ENCODE results near the gene MLLT10.

The MLLT10 gene

GRCh38 chr10:21650353-21650752, 116.3 kb downstream of the MLLT10 start:
- TF ChIP-seq Cebpa-rat (IDR thresholded peaks at IDR 0.05), result no peak
- peaks cover 10% of the 10 kb centered on the region; the same call in 1 of the 2 replicates for H4K20me1 ChIP-seq

GRCh38 chr10:21655236-21655635, 121.2 kb downstream of the MLLT10 start:
- Histone ChIP-seq H3K4me2 (no peak overlapping the region), H3K27me3 (no peaks in the 10 kb centered on the region), H3K9ac (no peak overlapping the region), H3K36me3 (peaks cover 42% of the 10 kb centered on the region), H3K27ac (no peak overlapping the region), H3K4me3 (no peak overlapping the region), H3K9me3 (no peaks in the 10 kb centered on the region), H3K4me1 (no peaks in the 10 kb centered on the region), H4K20me1 (peaks cover 22% of the 10 kb centered on the region; the same call in 1 of the 2 replicates)
- no peak for TF ChIP-seq Cebpa-rat (IDR thresholded peaks at IDR 0.05)

More at GRCh38 chr10:21650353-21650752, 116.3 kb downstream of the MLLT10 start:
- Histone ChIP-seq H3K9me3 (no peaks in the 10 kb centered on the region), H3K9ac (no peak overlapping the region), H3K27me3 (no peaks in the 10 kb centered on the region), H3K27ac (no peak overlapping the region), H3K4me3 (no peak overlapping the region), H3K36me3 (peaks cover 58% of the 10 kb centered on the region), H3K4me2 (no peak overlapping the region), H3K4me1 (no peaks in the 10 kb centered on the region)

GRCh38 chr10:21655687-21656086, 121.7 kb downstream of the MLLT10 start:
- Histone ChIP-seq H3K4me3 (no peak overlapping the region), H3K4me1 (no peaks in the 10 kb centered on the region), H3K9me3 (no peaks in the 10 kb centered on the region), H3K4me2 (no peak overlapping the region), H3K27ac (no peak overlapping the region), H3K36me3 (peaks cover 43% of the 10 kb centered on the region), H3K9ac (no peak overlapping the region), H4K20me1 (peaks cover 22% of the 10 kb centered on the region; the same call in 1 of the 2 replicates), H3K27me3 (no peaks in the 10 kb centered on the region)
- TF ChIP-seq Cebpa-rat (IDR thresholded peaks at IDR 0.05), result no peak

GRCh38 chr10:21661087-21661486, 127.1 kb downstream of the MLLT10 start:
- Histone ChIP-seq H3K9ac (no peak overlapping the region), H3K27me3 (no peaks in the 10 kb centered on the region), H3K4me2 (no peak overlapping the region), H3K36me3 (peaks cover 30% of the 10 kb centered on the region), H3K9me3 (no peaks in the 10 kb centered on the region), H3K27ac (no peak overlapping the region), H3K4me1 (no peaks in the 10 kb centered on the region), H3K4me3 (no peak overlapping the region), H4K20me1 (peaks cover 22% of the 10 kb centered on the region; the same call in 1 of the 2 replicates)
- no peak for TF ChIP-seq Cebpa-rat (IDR thresholded peaks at IDR 0.05)

- H4K20me1 ChIP-seq, result peaks cover 21% of the 10 kb centered on the region; the same call in 1 of the 2 replicates
- TF ChIP-seq Cebpa-rat (IDR thresholded peaks at IDR 0.05), result no peak
These were observed 127.9 kb downstream of the MLLT10 start for GRCh38 chr10:21661935-21662334.

GRCh38 chr10:21662635-21663034, 128.6 kb downstream of the MLLT10 start:
- H3K27me3 ChIP-seq, result no peaks in the 10 kb centered on the region
- H3K4me2 ChIP-seq, result no peak overlapping the region
- H3K4me3 ChIP-seq, result no peak overlapping the region
- H3K27ac ChIP-seq, result no peak overlapping the region
- H3K9me3 ChIP-seq, result no peaks in the 10 kb centered on the region
- H3K9ac ChIP-seq, result no peak overlapping the region
- H3K4me1 ChIP-seq, result no peaks in the 10 kb centered on the region
- H3K36me3 ChIP-seq, result peaks cover 30% of the 10 kb centered on the region
- H4K20me1 ChIP-seq, result peaks cover 21% of the 10 kb centered on the region; the same call in 1 of the 2 replicates
- no peak for TF ChIP-seq Cebpa-rat (IDR thresholded peaks at IDR 0.05)

More at GRCh38 chr10:21661935-21662334, 127.9 kb downstream of the MLLT10 start:
- Histone ChIP-seq H3K4me2 (no peak overlapping the region), H3K9me3 (no peaks in the 10 kb centered on the region), H3K27me3 (no peaks in the 10 kb centered on the region), H3K27ac (no peak overlapping the region), H3K4me3 (no peak overlapping the region), H3K9ac (no peak overlapping the region), H3K4me1 (no peaks in the 10 kb centered on the region), H3K36me3 (peaks cover 30% of the 10 kb centered on the region)

- no peak overlapping the region for H3K9ac ChIP-seq
- no peak overlapping the region for H3K4me3 ChIP-seq
- no peak overlapping the region for H3K4me2 ChIP-seq
- no peak for TF ChIP-seq Cebpa-rat (IDR thresholded peaks at IDR 0.05)
- H3K9me3 ChIP-seq, result no peaks in the 10 kb centered on the region
- H3K4me1 ChIP-seq, result no peaks in the 10 kb centered on the region
- H4K20me1 ChIP-seq, result no peaks in the 10 kb centered on the region
- no peaks in the 10 kb centered on the region for H3K27me3 ChIP-seq
- H3K27ac ChIP-seq, result no peak overlapping the region
- peaks cover 39% of the 10 kb centered on the region for H3K36me3 ChIP-seq
These were observed 134.8 kb downstream of the MLLT10 start for GRCh38 chr10:21668831-21669230.

GRCh38 chr10:21670391-21670790, 136.4 kb downstream of the MLLT10 start:
- H3K27ac ChIP-seq, result no peak overlapping the region
- no peak for TF ChIP-seq Cebpa-rat (IDR thresholded peaks at IDR 0.05)

GRCh38 chr10:21673668-21674067, 139.6 kb downstream of the MLLT10 start:
- Histone ChIP-seq H3K9me3 (no peaks in the 10 kb centered on the region), H3K4me3 (no peak overlapping the region), H3K4me2 (no peak overlapping the region), H3K27ac (no peak overlapping the region), H3K36me3 (peaks cover 30% of the 10 kb centered on the region), H3K9ac (no peak overlapping the region), H3K27me3 (no peaks in the 10 kb centered on the region), H3K4me1 (no peaks in the 10 kb centered on the region), H4K20me1 (no peaks in the 10 kb centered on the region)
- TF ChIP-seq Cebpa-rat (IDR thresholded peaks at IDR 0.05), result no peak

More at GRCh38 chr10:21670391-21670790, 136.4 kb downstream of the MLLT10 start:
- Histone ChIP-seq H3K4me3 (no peak overlapping the region), H3K36me3 (peaks cover 32% of the 10 kb centered on the region), H3K4me1 (no peaks in the 10 kb centered on the region), H4K20me1 (no peaks in the 10 kb centered on the region), H3K9me3 (no peaks in the 10 kb centered on the region), H3K9ac (no peak overlapping the region), H3K27me3 (no peaks in the 10 kb centered on the region), H3K4me2 (no peak overlapping the region)

GRCh38 chr10:21675157-21675796, 141.2 kb downstream of the MLLT10 start:
- Histone ChIP-seq H3K36me3 (peaks cover 32% of the 10 kb centered on the region), H3K9me3 (no peaks in the 10 kb centered on the region), H3K9ac (no peak overlapping the region), H3K27ac (no peak overlapping the region), H3K27me3 (no peaks in the 10 kb centered on the region), H3K4me2 (no peak overlapping the region), H3K4me3 (no peak overlapping the region), H3K4me1 (no peaks in the 10 kb centered on the region), H4K20me1 (no peaks in the 10 kb centered on the region)
- TF ChIP-seq Cebpa-rat (IDR thresholded peaks at IDR 0.05), result no peak
